IPS DF 6.9 (cell line): ENCODE data around the gene SORL1-AS1.

Source experiments
- DNase-seq: peaks from one replicate; pipeline ENCODE4 v3.0.0-alpha.2; 2013; ENCODE audit warnings: low read depth, low spot score
- H3K27ac ChIP-seq: one replicate; pipeline ENCODE4 v1.5.1; 2013; ENCODE audit warnings: low read length, control low read depth
- H3K27me3 ChIP-seq: 2 replicates; pipeline ENCODE4 v1.6.1; 2013; ENCODE audit warnings: mild to moderate bottlenecking, low read length; ENCODE audit not compliant: control insufficient read depth, insufficient read depth
- H3K36me3 ChIP-seq: 2 replicates; pipeline ENCODE4 v1.6.1; 2013; ENCODE audit warnings: low read length; ENCODE audit not compliant: control insufficient read depth, insufficient read depth
- H3K4me1 ChIP-seq: 2 replicates; pipeline ENCODE4 v1.6.1; 2013; ENCODE audit warnings: low read length; ENCODE audit not compliant: control insufficient read depth, insufficient read depth
- H3K4me3 ChIP-seq: 2 replicates; pipeline ENCODE4 v1.5.1; 2013; ENCODE audit warnings: mild to moderate bottlenecking, low read length
- H3K9me3 ChIP-seq: 2 replicates; pipeline ENCODE4 v1.6.1; 2013; ENCODE audit warnings: low read length, inconsistent platforms; ENCODE audit not compliant: control insufficient read depth, insufficient read depth
- WGBS: extraction: QIAGEN DNeasy Blood & Tissue Kit; methylation state at CpG from one replicate; pipeline ENCODE4 v1.1.7; 2013; ENCODE audit warnings: mixed read lengths, missing lambda C conversion rate; ENCODE audit not compliant: insufficient read length, insufficient coverage; 5-methylcytosine and 5-hydroxymethylcytosine counted together

Gene SORL1-AS1

GRCh38 chr11:121463689-121464335 lies 11.0 kb upstream of the SORL1-AS1 start:
- no CpG with 5 or more reads among the region's 6 CpGs for WGBS
- peaks cover 17% of the 10 kb centered on the region for H3K4me1 ChIP-seq
- no peaks in the 10 kb centered on the region for H3K36me3 ChIP-seq
- H3K4me3 ChIP-seq = no peak overlapping the region
- no peak overlapping the region for H3K27ac ChIP-seq
- no peaks in the 10 kb centered on the region for H3K9me3 ChIP-seq
- H3K27me3 ChIP-seq = no peaks in the 10 kb centered on the region
- no peak for DNase-seq

DNA sequence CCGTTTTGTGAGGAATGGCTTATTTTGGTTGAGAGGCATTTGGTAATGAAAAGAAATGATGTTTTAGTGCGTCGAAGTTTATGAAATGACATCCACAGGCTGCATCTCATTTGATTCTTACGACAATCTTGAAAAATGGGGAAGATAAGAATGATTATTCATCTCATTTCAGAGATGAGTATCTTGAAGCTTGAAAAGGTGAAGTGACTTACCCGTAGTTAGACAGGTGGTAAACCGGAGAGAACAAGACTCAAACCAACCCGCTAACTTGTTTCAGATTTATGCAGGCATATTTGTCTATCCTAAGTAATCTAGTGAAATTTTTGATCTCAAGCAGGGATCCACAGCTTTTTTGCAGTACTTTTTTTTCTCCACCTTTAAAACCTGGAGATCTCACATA lies 9.1 kb upstream of the SORL1-AS1 start:
- H3K4me1 ChIP-seq = peaks cover 14% of the 10 kb centered on the region
- no peaks in the 10 kb centered on the region for H3K27me3 ChIP-seq
- no peak overlapping the region for H3K27ac ChIP-seq
- no peak for DNase-seq
- H3K36me3 ChIP-seq = no peaks in the 10 kb centered on the region
- H3K4me3 ChIP-seq = no peak overlapping the region
- no peaks in the 10 kb centered on the region for H3K9me3 ChIP-seq
- 100% methylated on average over 3 of the region's 7 CpGs for WGBS

GRCh38 chr11:121460941-121461514 lies 8.3 kb upstream of the SORL1-AS1 start:
- Histone ChIP-seq H3K27me3 (no peaks in the 10 kb centered on the region), H3K4me3 (no peak overlapping the region), H3K4me1 (peaks cover 11% of the 10 kb centered on the region), H3K9me3 (no peaks in the 10 kb centered on the region), H3K36me3 (no peaks in the 10 kb centered on the region), H3K27ac (no peak overlapping the region)
- no CpG with 5 or more reads among the region's 4 CpGs for WGBS
- DNase-seq = no peak

- H3K9me3 ChIP-seq = no peaks in the 10 kb centered on the region
- H3K27me3 ChIP-seq = no peaks in the 10 kb centered on the region
- no peak overlapping the region for H3K4me3 ChIP-seq
- H3K36me3 ChIP-seq = no peaks in the 10 kb centered on the region
- no peak for DNase-seq
- H3K27ac ChIP-seq = no peak overlapping the region
- peaks cover 7% of the 10 kb centered on the region for H3K4me1 ChIP-seq
- WGBS = no CpG with 5 or more reads among the region's 7 CpGs
Observed at GRCh38 chr11:121459413-121460017, 6.7 kb upstream of the SORL1-AS1 start.

DNA sequence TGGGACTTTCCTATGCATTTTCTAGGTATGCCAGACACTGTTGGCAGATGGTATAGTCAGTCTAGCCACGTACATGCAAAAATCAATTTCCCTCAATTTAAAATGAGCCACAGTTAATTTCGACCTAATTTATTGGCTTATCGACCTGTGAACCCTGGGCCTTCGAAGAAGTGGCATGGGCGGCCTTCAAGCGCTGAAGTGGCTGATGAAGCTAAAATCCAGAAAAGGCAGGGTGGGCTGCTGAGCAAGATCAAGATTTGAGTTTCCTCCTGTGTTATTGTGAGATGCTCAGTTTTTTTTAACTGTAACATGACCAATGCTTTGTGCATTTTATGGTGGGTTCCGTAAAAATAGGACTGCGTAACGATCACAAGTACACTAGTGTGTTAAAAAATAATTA lies 5.8 kb upstream of the SORL1-AS1 start:
- Histone ChIP-seq H3K27me3 (no peaks in the 10 kb centered on the region), H3K4me3 (no peak overlapping the region), H3K4me1 (peaks cover 9% of the 10 kb centered on the region), H3K9me3 (no peaks in the 10 kb centered on the region), H3K36me3 (no peaks in the 10 kb centered on the region), H3K27ac (no peak overlapping the region)
- DNase-seq = no peak
- WGBS = no CpG with 5 or more reads among the region's 9 CpGs

DNA sequence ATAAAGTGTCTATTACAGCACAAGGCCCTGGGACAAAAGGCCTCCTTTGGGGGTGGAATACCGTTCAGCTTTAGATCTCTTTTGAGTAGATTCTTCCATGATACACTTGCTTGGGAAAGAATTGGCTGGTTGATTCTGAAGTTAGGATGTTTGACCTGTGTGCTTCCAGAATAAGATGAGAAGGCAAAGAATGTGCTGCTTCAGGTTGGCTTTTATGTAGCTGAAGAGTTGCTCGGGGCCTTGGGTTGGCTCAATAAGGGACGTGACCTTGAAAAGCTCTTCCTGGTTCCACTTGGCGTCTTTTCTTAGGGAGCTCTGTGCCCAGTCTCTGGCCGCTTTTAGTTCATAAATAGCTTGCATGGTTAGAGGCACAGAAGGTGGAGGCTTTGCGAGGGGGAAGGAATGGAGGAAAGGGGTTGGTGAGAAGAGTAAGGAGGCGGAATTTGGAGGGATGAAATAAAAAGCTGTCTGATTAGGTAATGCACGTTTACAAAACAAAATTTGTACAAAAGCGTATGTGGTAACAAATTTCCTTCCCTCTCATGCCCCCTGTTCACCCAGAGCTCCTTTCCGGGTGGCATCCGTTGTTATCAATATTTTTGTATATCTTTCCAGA lies 4.2 kb upstream of the SORL1-AS1 start:
- Histone ChIP-seq H3K27me3 (no peaks in the 10 kb centered on the region), H3K9me3 (no peaks in the 10 kb centered on the region), H3K27ac (no peak overlapping the region), H3K4me1 (peaks cover 7% of the 10 kb centered on the region), H3K36me3 (no peaks in the 10 kb centered on the region), H3K4me3 (no peak overlapping the region)
- 100% methylated on average over 3 of the region's 11 CpGs for WGBS
- no peak for DNase-seq

- no peak overlapping the region for H3K27ac ChIP-seq
Observed at GRCh38 chr11:121456151-121456550, 3.4 kb upstream of the SORL1-AS1 start.

DNA sequence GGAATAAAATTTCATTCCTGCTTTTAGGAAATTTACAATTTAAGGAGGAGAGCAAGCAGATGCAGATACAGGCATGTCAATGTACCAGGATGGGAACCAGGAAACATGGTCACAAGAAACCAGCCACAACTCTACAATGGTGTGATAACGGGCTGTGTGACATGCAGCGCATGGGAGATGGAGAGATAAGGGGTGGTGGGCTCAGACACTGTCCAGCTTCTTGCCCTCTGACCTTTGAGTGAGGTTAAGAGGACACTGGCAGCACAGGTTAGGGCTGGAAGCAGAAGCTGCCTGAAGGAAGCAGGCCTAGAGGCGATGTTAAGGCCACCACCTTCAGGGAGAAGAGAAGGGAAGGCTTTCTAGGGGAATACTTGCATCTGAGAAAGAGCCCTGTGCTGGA lies 2.3 kb upstream of the SORL1-AS1 start:
- no CpG with 5 or more reads among the region's 3 CpGs for WGBS
- no peaks in the 10 kb centered on the region for H3K36me3 ChIP-seq
- peaks cover 9% of the 10 kb centered on the region for H3K4me1 ChIP-seq
- no peaks in the 10 kb centered on the region for H3K9me3 ChIP-seq
- no peaks in the 10 kb centered on the region; the same call in 1 of the 2 replicates for H3K27me3 ChIP-seq
- no peak overlapping the region for H3K4me3 ChIP-seq
- H3K27ac ChIP-seq = no peak overlapping the region
- DNase-seq = no peak

More at GRCh38 chr11:121456151-121456550, 3.4 kb upstream of the SORL1-AS1 start:
- no peak for DNase-seq
- Histone ChIP-seq H3K9me3 (no peaks in the 10 kb centered on the region), H3K4me1 (peaks cover 9% of the 10 kb centered on the region), H3K4me3 (no peak overlapping the region), H3K27me3 (no peaks in the 10 kb centered on the region; the same call in 1 of the 2 replicates), H3K36me3 (no peaks in the 10 kb centered on the region)
- WGBS = no CpG with 5 or more reads among the region's 2 CpGs

GRCh38 chr11:121453589-121454299 lies 977 bp upstream of the SORL1-AS1 start:
- no peak for DNase-seq
- Histone ChIP-seq H3K9me3 (no peaks in the 10 kb centered on the region), H3K36me3 (no peaks in the 10 kb centered on the region), H3K27ac (no peak overlapping the region), H3K4me1 (peaks cover 6% of the 10 kb centered on the region), H3K4me3 (no peak overlapping the region), H3K27me3 (no peaks in the 10 kb centered on the region; the same call in 1 of the 2 replicates)
- WGBS = no CpG with 5 or more reads among the region's 6 CpGs

DNA sequence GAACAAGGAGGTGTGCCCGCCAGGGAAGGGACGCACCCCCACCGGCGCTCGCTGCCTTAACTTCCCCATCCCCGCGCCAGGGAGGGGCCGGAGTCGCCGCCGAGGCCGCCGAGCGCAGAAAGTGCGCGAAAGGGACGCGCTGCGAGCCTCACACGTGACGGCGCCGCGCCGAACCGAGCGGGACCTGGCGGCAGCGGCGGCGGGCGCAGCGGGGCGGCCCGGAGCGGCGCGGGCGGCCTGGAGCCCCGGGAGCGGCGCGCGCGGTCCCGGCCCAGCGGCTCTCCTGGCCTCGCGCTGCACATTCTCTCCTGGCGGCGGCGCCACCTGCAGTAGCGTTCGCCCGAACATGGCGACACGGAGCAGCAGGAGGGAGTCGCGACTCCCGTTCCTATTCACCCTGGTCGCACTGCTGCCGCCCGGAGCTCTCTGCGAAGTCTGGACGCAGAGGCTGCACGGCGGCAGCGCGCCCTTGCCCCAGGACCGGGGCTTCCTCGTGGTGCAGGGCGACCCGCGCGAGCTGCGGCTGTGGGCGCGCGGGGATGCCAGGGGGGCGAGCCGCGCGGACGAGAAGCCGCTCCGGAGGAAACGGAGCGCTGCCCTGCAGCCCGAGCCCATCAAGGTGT lies 670 bp downstream of the SORL1-AS1 start, which contains the start of gene SORL1:
SORL1 (plus strand) TSS at position 329 of the 623 bp plus-strand sequence; CDS start at position 347, 18 bp downstream.
- no peaks in the 10 kb centered on the region for H3K36me3 ChIP-seq
- no CpG with 5 or more reads among the region's 89 CpGs for WGBS
- H3K9me3 ChIP-seq = no peaks in the 10 kb centered on the region
- peak; percentile 55 for DNase-seq
- peak within 1 kb of the TSS; percentile 87; the same call in 1 of the 2 replicates for H3K4me3 ChIP-seq
- peaks cover 6% of the 10 kb centered on the region for H3K4me1 ChIP-seq
- no peaks in the 10 kb centered on the region; the same call in 1 of the 2 replicates for H3K27me3 ChIP-seq
- no peak within 1 kb of the TSS for H3K27ac ChIP-seq
